ENCODE data around the gene POU2F1. TPM values are rescaled to one million over a fixed set of nuclear protein-coding genes. Genes with fewer than 3 reads are reported as not detected.
"Not testable (repeated sequence)": the region's sequence is repeated elsewhere in the genome, so short reads cannot be mapped to it uniquely, and the experiment has no call there.

Gene POU2F1
- total RNA-seq, 1 experiment from 2014 or later = 28.5 TPM

- CTCF ChIA-PET = no interaction called here
- H3K4me3 ChIP-seq = no peak overlapping the region
- TF ChIP-seq EZH2 (IDR thresholded peaks at IDR 0.05; ENCODE audit: low read depth) = no peak
- TF ChIP-seq, protein P1, sequence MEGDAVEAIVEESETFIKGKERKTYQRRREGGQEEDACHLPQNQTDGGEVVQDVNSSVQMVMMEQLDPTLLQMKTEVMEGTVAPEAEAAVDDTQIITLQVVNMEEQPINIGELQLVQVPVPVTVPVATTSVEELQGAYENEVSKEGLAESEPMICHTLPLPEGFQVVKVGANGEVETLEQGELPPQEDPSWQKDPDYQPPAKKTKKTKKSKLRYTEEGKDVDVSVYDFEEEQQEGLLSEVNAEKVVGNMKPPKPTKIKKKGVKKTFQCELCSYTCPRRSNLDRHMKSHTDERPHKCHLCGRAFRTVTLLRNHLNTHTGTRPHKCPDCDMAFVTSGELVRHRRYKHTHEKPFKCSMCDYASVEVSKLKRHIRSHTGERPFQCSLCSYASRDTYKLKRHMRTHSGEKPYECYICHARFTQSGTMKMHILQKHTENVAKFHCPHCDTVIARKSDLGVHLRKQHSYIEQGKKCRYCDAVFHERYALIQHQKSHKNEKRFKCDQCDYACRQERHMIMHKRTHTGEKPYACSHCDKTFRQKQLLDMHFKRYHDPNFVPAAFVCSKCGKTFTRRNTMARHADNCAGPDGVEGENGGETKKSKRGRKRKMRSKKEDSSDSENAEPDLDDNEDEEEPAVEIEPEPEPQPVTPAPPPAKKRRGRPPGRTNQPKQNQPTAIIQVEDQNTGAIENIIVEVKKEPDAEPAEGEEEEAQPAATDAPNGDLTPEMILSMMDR (conservative IDR thresholded peaks at IDR 0.05) = no peak
These were observed 94.0 kb downstream of the POU2F1 start for GRCh38 chr1:167314671-167315070.

GRCh38 chr1:167317463-167317862 is 96.8 kb downstream of the POU2F1 start:
- no TSS peak for BruUV-seq (replicated peaks)
- ChIA-PET CTCF (no interaction called here), POLR2A (ENCODE audit: unreplicated experiment) (no interaction called here)
- Histone ChIP-seq H3K36me3 (ENCODE audit: low read depth) (0 out of 2 replicates have a peak, but pooled peaks cover 14% of the 10 kb centered on the region), H3K4me1 (replicated peaks; ENCODE audit: insufficient read depth) (no peaks in the 10 kb centered on the region), H3K9me3 (ENCODE audit: insufficient read depth, low read depth) (peaks cover 24% of the 10 kb centered on the region), H3K27ac (no peak overlapping the region), H3K4me3 (no peak overlapping the region), H3K79me2 (ENCODE audit: low read depth) (peaks cover 3% of the 10 kb centered on the region; the same call in 1 of the 2 replicates), H4K20me1 (ENCODE audit: insufficient read depth) (no peaks in the 10 kb centered on the region), H3F3A (ENCODE audit: insufficient read depth, low read depth) (no peaks in the 10 kb centered on the region), H2AFZ (no peak overlapping the region), H3K27me3 (ENCODE audit: insufficient read depth, low read depth) (no peaks in the 10 kb centered on the region), H3K9me2 (ENCODE audit: insufficient read depth) (no peaks in the 10 kb centered on the region), H3K4me2 (no peak overlapping the region)
- no peak for TF ChIP-seq EZH2 (IDR thresholded peaks at IDR 0.05; ENCODE audit: low read depth)
- TF ChIP-seq, protein P1 (conservative IDR thresholded peaks at IDR 0.05) = no peak
- intact Hi-C loops (cut with micrococcal nuclease; ENCODE audit: unreplicated experiment) = no loop called here
- DNase-seq = no peak

More at GRCh38 chr1:167314671-167315070, 94.0 kb downstream of the POU2F1 start:
- Histone ChIP-seq H3K27ac (no peak overlapping the region), H3K9me3 (ENCODE audit: insufficient read depth, low read depth) (peaks cover 10% of the 10 kb centered on the region; the same call in 1 of the 2 replicates), H3F3A (ENCODE audit: insufficient read depth, low read depth) (no peaks in the 10 kb centered on the region), H3K9me2 (ENCODE audit: insufficient read depth) (no peaks in the 10 kb centered on the region), H4K20me1 (ENCODE audit: insufficient read depth) (no peaks in the 10 kb centered on the region), H3K79me2 (ENCODE audit: low read depth) (peaks cover 2% of the 10 kb centered on the region), H2AFZ (no peak overlapping the region), H3K4me2 (no peak overlapping the region), H3K4me1 (replicated peaks; ENCODE audit: insufficient read depth) (no peaks in the 10 kb centered on the region), H3K36me3 (ENCODE audit: low read depth) (0 out of 2 replicates have a peak, but pooled peaks cover 8% of the 10 kb centered on the region), H3K27me3 (ENCODE audit: insufficient read depth, low read depth) (no peaks in the 10 kb centered on the region)
- no peak for DNase-seq
- POLR2A ChIA-PET (ENCODE audit: unreplicated experiment) = no interaction called here
- intact Hi-C loops (cut with micrococcal nuclease; ENCODE audit: unreplicated experiment) = no loop called here
- BruUV-seq (replicated peaks) = no TSS peak

DNA sequence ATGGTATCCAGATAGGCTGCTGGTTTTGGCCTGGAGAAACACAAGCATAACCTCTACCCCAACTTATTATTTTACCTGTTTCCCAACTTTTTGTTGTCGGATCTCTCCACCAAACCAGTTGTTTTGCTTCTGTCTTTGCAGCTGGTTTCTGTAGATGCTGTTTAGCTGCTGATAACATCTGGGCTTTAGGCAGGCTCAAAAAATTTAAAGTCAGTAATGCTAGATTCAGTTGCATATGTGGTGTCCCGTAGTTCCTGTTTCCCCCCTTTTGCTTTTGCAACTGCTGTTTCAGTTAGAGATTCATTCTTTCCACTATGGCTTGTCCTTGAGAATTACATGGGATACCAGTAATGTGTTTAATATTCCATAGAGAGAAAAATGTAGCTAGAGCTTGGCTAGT is 98.5 kb downstream of the POU2F1 start:
- H3K9me2 ChIP-seq (ENCODE audit: insufficient read depth); H3F3A ChIP-seq (ENCODE audit: insufficient read depth, low read depth); BruUV-seq (replicated peaks); H3K27ac ChIP-seq; DNase-seq; H3K4me3 ChIP-seq; H2AFZ ChIP-seq; intact Hi-C loops (cut with micrococcal nuclease; ENCODE audit: unreplicated experiment); POLR2A ChIA-PET (ENCODE audit: unreplicated experiment); CTCF ChIA-PET; H3K4me1 ChIP-seq (replicated peaks; ENCODE audit: insufficient read depth); H3K4me2 ChIP-seq; H3K79me2 ChIP-seq (ENCODE audit: low read depth); H3K27me3 ChIP-seq (ENCODE audit: insufficient read depth, low read depth); H4K20me1 ChIP-seq (ENCODE audit: insufficient read depth): not testable (repeated sequence)
- peaks cover 28% of the 10 kb centered on the region for H3K36me3 ChIP-seq (ENCODE audit: low read depth)
- H3K9me3 ChIP-seq (ENCODE audit: insufficient read depth, low read depth) = peaks cover 35% of the 10 kb centered on the region

- DNase-seq = no peak
- BruUV-seq (replicated peaks) = no TSS peak
- no peaks in the 10 kb centered on the region for H3K9me2 ChIP-seq (ENCODE audit: insufficient read depth)
- no peak for TF ChIP-seq EZH2 (IDR thresholded peaks at IDR 0.05; ENCODE audit: low read depth)
- TF ChIP-seq, protein P1 (conservative IDR thresholded peaks at IDR 0.05) = no peak
- no peak overlapping the region for H3K4me2 ChIP-seq
- H2AFZ ChIP-seq = no peak overlapping the region
- H4K20me1 ChIP-seq (ENCODE audit: insufficient read depth) = no peaks in the 10 kb centered on the region
- H3K27me3 ChIP-seq (ENCODE audit: insufficient read depth, low read depth) = no peaks in the 10 kb centered on the region
- H3K79me2 ChIP-seq (ENCODE audit: low read depth) = 0 out of 2 replicates have a peak, but pooled peaks cover 3% of the 10 kb centered on the region
- peaks cover 22% of the 10 kb centered on the region for H3K36me3 ChIP-seq (ENCODE audit: low read depth)
- H3K4me3 ChIP-seq = no peak overlapping the region
- CTCF ChIA-PET = no interaction called here
- POLR2A ChIA-PET (ENCODE audit: unreplicated experiment) = no interaction called here
- no peaks in the 10 kb centered on the region for H3F3A ChIP-seq (ENCODE audit: insufficient read depth, low read depth)
- H3K27ac ChIP-seq = no peak overlapping the region
- H3K9me3 ChIP-seq (ENCODE audit: insufficient read depth, low read depth) = peaks cover 28% of the 10 kb centered on the region
- no peaks in the 10 kb centered on the region for H3K4me1 ChIP-seq (replicated peaks; ENCODE audit: insufficient read depth)
- intact Hi-C loops (cut with micrococcal nuclease; ENCODE audit: unreplicated experiment) = no loop called here
These were observed 101.8 kb downstream of the POU2F1 start for GRCh38 chr1:167322483-167322882.
